ENCODE results near the gene GPBAR1.

- TF ChIP-seq CTCF (IDR thresholded peaks at IDR 0.05) (no peak), POLR2A (IDR thresholded peaks at IDR 0.05) (no peak)
Measured at GRCh38 chr2:218310853-218311540, 50.2 kb downstream of the GPBAR1 start.

All from ovary (tissue), 3 donors.